Measurements from ENCODE around the gene GSTO2.

Gene GSTO2

GRCh38 chr10:104325436-104326435 lies 56.8 kb downstream of the GSTO2 start:
- no peak for DNase-seq (ENCODE audit: low read depth, low spot score)

DNA sequence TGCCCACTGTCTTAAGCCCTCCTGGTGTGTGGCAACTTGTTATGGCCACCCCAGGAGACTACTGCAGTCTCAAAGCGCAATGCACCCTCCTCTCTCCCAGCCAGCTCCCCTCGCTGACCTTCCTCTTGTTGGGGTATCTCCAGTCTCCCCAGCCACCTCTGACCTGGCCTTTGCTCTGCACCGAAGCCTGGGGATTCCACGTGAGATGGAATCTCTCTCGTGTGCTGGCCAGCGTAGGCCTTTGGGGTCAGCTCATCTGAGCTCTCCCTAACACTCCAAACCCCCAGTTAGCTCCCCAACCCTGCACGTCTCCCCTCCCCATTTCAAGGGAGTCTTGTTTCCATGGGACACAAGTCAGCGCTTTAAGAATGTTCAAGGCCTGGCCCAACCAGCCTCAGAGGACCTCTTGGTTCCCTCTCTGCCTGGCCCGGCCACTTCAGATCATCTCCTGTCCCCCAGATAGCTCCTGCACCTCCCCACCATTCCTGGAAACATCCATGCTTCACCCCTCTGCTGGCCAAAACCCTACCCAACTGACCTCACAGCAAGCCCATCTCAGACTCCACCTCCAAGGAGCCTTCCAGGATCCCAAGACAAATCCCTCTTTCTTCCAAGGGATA lies 58.1 kb downstream of the GSTO2 start:
- DNase-seq (ENCODE audit: low read depth, low spot score): no peak

- DNase-seq (ENCODE audit: low read depth, low spot score): peak; percentile 69
These were observed 59.0 kb downstream of the GSTO2 start for GRCh38 chr10:104327745-104328645.

DNA sequence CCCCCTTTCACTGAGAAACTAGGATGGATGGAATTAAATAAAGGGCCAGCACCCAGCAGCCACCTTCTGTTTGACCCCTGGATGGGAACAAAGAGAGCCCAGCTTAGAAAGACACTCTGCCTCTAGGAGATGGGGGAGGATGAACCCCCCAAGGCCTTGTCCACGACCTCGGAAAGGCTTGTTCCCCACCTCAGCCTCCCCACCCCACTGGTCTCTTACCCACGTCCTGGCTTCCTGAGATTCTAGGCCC lies 59.6 kb downstream of the GSTO2 start:
- no peak for DNase-seq (ENCODE audit: low read depth, low spot score)

DNA sequence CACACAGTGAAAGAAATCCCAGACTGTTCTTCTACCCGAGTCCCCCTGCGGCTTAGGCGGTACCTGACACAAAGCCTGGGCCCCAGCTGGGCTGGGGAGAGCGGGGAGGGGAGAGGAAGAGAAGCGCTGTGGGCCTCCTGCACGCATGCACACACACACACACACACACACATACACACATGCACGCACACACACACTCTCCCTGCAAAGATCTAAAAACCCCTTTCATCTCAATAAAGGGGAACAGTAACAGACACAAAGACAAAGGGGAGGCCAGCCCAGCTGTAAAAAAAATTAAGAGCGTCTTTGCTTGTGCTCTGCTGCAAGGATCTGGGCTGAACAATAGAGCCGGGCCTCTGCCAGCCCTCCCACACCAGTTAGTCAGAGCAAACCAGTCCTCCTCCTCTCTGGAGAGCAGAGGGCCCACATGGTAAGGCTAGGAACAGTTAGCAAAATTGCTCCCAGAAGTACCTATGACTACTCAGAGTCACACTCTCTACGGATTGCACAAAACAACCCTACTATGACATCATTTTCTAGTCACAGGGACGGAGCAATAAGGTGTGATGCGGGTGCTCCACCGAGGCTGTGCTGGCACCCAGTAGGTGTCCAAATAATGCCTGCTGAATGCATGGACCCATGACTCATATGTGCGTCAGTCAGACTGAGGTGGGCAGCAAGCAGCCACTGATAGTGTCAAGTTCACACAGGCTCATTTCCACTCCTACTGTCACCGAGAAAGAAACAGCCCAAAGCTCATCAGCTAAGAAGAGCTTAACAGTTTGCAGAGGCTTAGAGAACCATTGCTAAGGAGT lies 60.1 kb downstream of the GSTO2 start:
- DNase-seq (ENCODE audit: low read depth, low spot score): no peak

DNA sequence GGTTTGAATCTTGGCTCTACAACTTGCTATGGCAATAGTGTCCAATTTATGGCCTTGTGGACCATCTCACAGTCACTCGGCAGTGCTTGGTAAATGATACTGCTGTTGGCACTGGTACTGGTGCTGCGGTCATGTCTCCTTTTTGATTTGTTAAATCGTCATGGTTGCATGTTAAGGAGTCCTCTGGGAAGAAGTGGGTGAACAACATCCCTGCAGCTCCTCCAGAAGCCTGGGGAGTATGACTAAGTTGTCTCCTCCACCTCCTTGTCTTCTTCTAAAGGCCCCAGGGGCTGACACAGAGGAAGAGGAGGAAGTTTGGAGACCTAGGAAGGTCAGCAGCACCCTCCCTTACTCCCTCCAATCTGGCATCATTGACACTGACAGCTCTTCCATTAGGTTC lies 60.8 kb downstream of the GSTO2 start:
- DNase-seq (ENCODE audit: low read depth, low spot score): no peak

DNA sequence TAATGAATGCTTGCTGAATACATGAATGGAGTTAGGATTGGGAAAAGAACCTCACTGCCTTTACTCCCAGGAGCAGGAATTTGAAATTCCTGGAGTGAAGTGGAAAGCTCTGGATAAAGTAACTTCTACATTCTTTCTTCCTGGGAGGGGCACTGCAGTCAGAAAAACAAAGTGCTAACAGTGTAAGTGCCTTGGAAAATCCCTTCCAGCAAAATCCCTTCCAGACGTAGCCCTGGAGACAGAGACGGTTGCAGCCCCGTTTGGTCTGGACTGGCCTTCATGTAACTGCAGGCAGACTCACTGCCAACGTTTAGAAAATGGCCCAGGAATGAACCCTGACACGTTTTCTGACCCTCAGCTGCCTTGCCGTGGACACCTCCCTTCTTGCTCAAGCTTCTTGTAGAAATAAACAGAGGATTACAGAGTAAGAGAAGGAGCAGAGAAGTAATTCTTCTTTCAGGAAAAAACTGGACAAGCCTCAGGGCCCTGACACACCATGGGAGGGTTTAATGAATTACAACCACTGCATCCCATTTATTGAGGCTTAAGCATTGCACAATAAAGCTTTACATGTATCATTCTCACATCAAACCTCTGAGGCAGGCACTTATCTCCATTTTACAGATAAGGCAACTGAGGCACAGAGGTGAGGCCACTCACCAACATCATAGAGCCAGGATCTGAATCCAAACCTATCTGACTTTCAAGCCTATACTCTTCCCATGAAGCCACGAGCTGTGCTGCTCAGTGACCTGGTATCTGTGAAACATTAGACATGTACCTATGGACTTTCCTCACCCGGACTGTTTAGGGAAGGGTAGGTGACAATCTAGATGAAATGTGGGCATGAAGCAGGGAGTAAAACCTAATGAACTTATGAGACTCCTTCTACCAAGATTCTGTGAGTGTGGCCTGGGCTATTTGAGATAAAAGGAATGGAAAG lies 61.5 kb downstream of the GSTO2 start:
- DNase-seq (ENCODE audit: low read depth, low spot score): no peak

DNA sequence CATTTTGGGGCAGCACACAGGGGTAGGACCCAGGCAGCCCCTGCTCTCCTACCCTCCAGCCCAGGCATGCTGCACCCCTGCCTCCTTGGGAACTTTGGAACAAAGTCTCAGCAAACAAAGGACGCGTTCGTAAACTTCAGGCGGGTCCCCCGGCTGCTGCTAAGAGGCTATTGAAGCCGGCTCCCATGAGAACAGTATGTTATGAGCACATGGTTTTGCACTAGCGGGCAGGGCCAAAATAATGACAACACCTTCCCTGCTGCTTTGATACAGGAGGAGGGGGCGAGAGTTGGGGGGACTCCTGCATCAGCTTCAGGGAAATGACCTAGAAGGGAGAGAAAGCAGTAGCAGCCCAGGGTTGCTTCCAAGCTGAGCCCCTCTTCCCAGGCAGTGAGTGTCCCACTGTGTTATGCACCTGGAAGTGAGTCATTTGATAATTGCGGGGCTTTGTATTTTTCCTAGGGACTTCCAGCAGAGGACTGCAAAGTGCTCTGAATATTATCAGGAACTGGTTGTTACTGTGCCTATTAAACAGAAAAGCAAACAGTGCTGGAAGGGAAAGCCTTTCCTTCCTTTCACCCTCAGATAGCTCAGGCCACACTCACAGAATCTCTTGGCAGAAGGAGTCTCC lies 62.3 kb downstream of the GSTO2 start:
- DNase-seq (ENCODE audit: low read depth, low spot score): peak; percentile 90

DNA sequence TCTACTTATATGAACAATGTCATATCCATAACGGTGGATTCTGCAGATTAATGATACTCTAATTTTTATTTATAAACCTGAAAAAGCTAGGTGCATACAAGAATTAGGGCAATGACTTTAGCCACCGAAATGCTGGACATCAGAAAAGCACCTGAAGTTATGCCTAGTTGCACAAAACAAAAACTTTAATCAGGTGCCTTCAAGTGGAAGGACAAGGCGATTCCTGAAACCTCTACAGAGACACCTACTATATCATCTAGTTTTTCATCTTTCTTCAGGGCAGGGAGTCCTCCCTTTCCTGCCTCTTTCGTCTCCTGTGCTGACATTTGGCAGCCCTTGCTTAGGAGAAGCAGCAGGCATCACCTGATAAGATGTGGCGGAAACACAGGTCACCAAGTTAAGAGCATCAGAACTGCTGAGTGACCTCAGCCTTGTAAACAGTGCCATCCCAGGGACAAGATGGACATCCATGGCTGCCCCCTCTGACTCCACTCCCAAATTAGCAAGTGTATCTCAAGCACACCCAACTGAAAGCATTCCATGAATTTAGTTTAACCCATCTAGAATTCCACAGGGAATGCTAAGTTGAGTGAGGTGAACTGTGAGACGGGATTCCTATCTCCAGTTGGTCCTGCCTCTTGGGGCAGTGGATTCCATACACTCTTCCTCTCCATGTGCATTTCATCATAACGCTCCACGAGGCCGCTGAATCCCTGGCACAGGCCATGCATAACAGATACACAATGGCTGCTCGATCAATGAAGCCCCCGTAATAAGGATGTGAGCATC lies 63.5 kb downstream of the GSTO2 start:
- DNase-seq (ENCODE audit: low read depth, low spot score): no peak

GRCh38 chr10:104333032-104333727 lies 64.2 kb downstream of the GSTO2 start:
- DNase-seq (ENCODE audit: low read depth, low spot score): no peak

DNA sequence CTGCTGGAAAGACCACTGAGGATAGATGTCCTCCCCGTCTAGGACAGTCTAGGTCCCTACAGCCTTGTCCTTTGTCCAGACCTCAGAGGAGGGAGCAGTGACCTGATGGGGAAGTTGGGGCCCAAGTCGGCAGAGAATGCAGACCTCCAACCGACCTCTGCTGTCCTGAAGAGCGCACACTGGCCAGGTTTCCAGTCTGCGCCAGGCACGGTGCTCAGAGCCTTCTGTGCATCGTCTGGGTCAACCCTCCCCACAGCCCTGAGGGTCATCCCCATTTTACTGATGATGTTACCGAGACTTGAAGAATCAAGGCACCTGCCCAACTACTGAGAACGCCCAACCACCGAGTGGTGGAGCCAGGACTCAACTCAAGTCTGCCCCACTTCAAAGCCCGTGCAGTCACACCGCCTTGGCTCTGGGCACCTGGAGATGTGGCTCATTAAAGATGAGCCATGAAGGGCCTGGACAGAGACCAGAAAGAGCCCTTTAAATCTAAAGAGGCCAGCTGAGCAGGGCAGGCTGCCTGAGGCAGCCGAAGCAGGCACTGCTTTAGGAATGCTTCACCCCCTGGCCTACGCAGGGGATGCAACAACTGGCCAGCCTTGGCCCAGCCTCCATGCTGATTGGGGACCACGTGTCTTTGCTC lies 64.9 kb downstream of the GSTO2 start:
- no peak for DNase-seq (ENCODE audit: low read depth, low spot score)

DNA sequence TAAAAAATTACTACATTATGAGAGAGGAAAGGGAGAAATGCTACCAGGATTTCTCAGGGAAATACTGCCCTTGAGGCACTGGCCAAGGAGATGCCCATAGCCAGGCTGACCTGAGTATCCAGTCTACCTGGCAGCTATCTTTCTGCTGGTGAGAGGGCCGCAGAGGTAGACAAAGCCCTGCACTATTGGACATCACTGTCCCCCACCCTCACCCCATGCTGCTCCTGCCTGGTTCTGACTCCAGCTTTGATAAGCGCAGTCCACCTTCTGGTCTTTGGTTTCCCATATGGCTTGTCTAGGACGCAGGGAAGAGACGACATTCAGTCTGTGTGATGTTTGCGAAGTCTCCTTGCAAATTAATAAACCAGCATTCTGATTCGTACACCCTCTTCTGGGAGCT lies 65.6 kb downstream of the GSTO2 start:
- DNase-seq (ENCODE audit: low read depth, low spot score): no peak

- DNase-seq (ENCODE audit: low read depth, low spot score): no peak
These were observed 66.1 kb downstream of the GSTO2 start for GRCh38 chr10:104334965-104335650.

DNA sequence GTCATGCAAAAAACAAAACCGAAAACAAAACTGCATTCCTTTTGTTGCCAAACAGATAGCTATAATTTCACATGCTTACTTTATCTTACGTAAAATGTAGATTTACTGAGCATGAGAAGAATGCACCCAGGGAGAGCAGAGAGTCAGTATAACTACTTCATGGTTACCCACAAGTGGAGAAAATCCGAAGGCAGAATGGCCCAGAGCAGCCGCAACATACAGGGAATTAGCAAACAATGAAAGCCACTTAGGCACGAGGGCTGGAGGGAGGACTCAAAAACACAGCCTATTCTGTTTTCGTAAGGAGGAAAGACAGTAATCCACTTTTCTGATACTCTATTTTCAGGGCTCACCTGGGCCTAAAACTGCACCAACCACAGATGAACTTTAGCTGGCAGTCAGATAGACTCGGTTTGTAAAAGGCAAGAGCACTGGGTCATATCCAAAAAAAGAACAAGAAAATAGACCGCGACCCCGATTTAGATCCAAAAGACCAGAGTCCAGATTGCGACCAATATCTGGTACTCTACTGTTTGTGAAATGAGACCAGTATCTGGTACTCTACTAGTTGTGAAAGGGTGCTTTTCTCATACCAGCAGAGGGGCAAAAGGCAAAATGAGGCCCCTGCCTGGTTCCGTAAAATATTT lies 68.0 kb downstream of the GSTO2 start:
- no peak for DNase-seq (ENCODE audit: low read depth, low spot score)

- DNase-seq (ENCODE audit: low read depth, low spot score): no peak
These were observed 68.6 kb downstream of the GSTO2 start for GRCh38 chr10:104337521-104337984.

GRCh38 chr10:104337985-104338735 lies 69.2 kb downstream of the GSTO2 start, which contains the start of gene ITPRIP:
ITPRIP (minus strand) TSS chr10:104338465; CDS start chr10:104316051, 22,414 bp downstream.
- DNase-seq (ENCODE audit: low read depth, low spot score): no peak
